Measurements from ENCODE around the gene TPST1. TPM values are rescaled to one million over a fixed set of nuclear protein-coding genes. Genes with fewer than 3 reads are reported as not detected.

The TPST1 gene
- total and polyA plus RNA-seq, 9 of the 15 experiments (the other 6 are each of a cell fraction or from before 2014, with no cell fraction given): 0.15 to 2.2 (median 0.53) TPM

GRCh38 chr7:66211429-66211828, 6.3 kb downstream of the TPST1 start (continued):
- no peak for TF ChIP-seq BRD9 (IDR thresholded peaks at IDR 0.05; ENCODE audit: low read depth, partially characterized antibody)

GRCh38 chr7:66213637-66214036, 8.5 kb downstream of the TPST1 start:
- intact Hi-C loops (cut with micrococcal nuclease): no loop called here
- Histone ChIP-seq H3K9me1 (ENCODE audit: control insufficient read depth, insufficient read depth, low read length) (no peaks in the 10 kb centered on the region), H3K27me3 (ENCODE audit: control insufficient read depth in 2 of 2, insufficient read depth in 2 of 2, low read length in 2 of 2) (peaks cover 4 to 7% of the 10 kb centered on the region in 2 experiments; a peak in 4 of 5 replicates), H3K27ac (ENCODE audit: extremely low read depth, low read depth, low read length) (no peak overlapping the region), H3K36me3 (ENCODE audit: control insufficient read depth, insufficient read depth, low read length) (no peaks in the 10 kb centered on the region), H2AFZ (ENCODE audit: low read depth, low read length) (no peak overlapping the region), H3K4me2 (ENCODE audit: insufficient read depth, low read length) (no peak overlapping the region), H3K4me3 (no peak overlapping the region), H4K20me1 (replicated peaks; ENCODE audit: control insufficient read depth, insufficient read depth, low read length) (0 out of 2 replicates have a peak, but pooled peaks cover 3% of the 10 kb centered on the region), H3K9me3 (replicated peaks; ENCODE audit: control insufficient read depth, insufficient read depth, low read depth, low read length) (no peaks in the 10 kb centered on the region), H3K79me2 (ENCODE audit: control insufficient read depth, insufficient read depth, low read length) (no peaks in the 10 kb centered on the region), H3K9ac (ENCODE audit: insufficient read depth in 1 of 2, low read depth in 2 of 2, low read length in 2 of 2) (no peak overlapping the region), H3K4me1 (replicated peaks in 1 of 2; ENCODE audit: control insufficient read depth in 2 of 2, insufficient read depth in 2 of 2, low read length in 2 of 2) (no peaks in the 10 kb centered on the region)
- ATAC-seq (no peak), DNase-seq (ENCODE audit: extremely low read depth in 1 of 4, low spot score in 3 of 4) (no peak), FAIRE-seq (no peak)
- no peak for TF ChIP-seq JUN (IDR thresholded peaks at IDR 0.05; ENCODE audit: borderline replicate concordance, low read depth, low read length)
- TF ChIP-seq JUN (CRISPR knock-in tag; IDR thresholded peaks at IDR 0.05; ENCODE audit: borderline replicate concordance): no peak
- TF ChIP-seq CSDE1 (IDR thresholded peaks at IDR 0.05): no peak
- TF ChIP-seq ZNF3 (CRISPR knock-in tag; IDR thresholded peaks at IDR 0.05): no peak
- no peak for TF ChIP-seq GABPA (tag; conservative IDR thresholded peaks at IDR 0.05; ENCODE audit: low read depth)
- BruUV-seq (replicated peaks): no TSS peak
- ChIA-PET POLR2A (no interaction called here), CTCF (ENCODE audit: low intra/inter-chr PET ratio) (no interaction called here)
- in situ Hi-C loops (cut with MboI): no loop called here
- WGBS (ENCODE audit: insufficient coverage, low coverage, missing lambda C conversion rate): 72% methylated on average over 6 of the region's 6 CpGs

Data from K562 (cell line).